Posterior vena cava (tissue), 2 donors: ENCODE measurements around the gene MMP28. TPM values are rescaled to one million over a fixed set of nuclear protein-coding genes. Genes with fewer than 3 reads are reported as not detected.

Experiments used
- DNase-seq: peaks from one replicate; pipeline ENCODE4 v3.0.0-alpha.2; 2020; ENCODE audit warnings: low spot score
- intact Hi-C, 2 donors: fragments of 100-400 bp; cut with DNase I; formaldehyde crosslinking; loops; one replicate each; pipeline versions ENCODE4 v1.14.1 to v1.14.2; 2022 to 2023
- long read RNA-seq, 2 donors: library from polyadenylated mRNA; unstranded; transcript quantifications; one replicate each; pipeline ENCODE4 v2.0.0, GENCODE V29; 2020 to 2021
- total RNA-seq, 2 donors: library from RNA; stranded (reverse); fragmentation: NEBNext Ultra II Directional; extraction: Animal tissue kit (Norgen Biotek cat#: 25700); gene quantifications; one replicate each; pipeline ENCODE4 v1.2.1, GENCODE V29; 2021
- donor health status: DM: yes; HTN: yes; CAD: no.
- donor health status: DM: yes; HTN: yes; CAD: no.

The MMP28 gene, protein sequence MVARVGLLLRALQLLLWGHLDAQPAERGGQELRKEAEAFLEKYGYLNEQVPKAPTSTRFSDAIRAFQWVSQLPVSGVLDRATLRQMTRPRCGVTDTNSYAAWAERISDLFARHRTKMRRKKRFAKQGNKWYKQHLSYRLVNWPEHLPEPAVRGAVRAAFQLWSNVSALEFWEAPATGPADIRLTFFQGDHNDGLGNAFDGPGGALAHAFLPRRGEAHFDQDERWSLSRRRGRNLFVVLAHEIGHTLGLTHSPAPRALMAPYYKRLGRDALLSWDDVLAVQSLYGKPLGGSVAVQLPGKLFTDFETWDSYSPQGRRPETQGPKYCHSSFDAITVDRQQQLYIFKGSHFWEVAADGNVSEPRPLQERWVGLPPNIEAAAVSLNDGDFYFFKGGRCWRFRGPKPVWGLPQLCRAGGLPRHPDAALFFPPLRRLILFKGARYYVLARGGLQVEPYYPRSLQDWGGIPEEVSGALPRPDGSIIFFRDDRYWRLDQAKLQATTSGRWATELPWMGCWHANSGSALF
- 10 to 100 TPM in 1 of 2 donors, 1 to 10 TPM in 1; 8.8 to 18.2 TPM for total RNA-seq
- long read RNA-seq, donor 1, transcript MMP28-201 (8 exons, 1,928 nt): major isoform, 10 of 25 reads
- long read RNA-seq, donor 1, partial matches to known transcripts: 3 of 25 reads
- long read RNA-seq, donor 1, other reads (novel, unspliced or antisense): 9 of 25 reads
- long read RNA-seq, donor 2, transcript MMP28-203 (3 exons, 1,092 nt): minor isoform, 7 of 32 reads
- long read RNA-seq, donor 2, transcript MMP28-201 (8 exons, 1,928 nt): major isoform, 10 of 32 reads
- long read RNA-seq, donor 2, partial matches to known transcripts: 4 of 32 reads
- long read RNA-seq, donor 2, other reads (novel, unspliced or antisense): 11 of 32 reads

GRCh38 chr17:35795007-35795870 lies at the start of gene MMP28:
Gene MMP28 (minus strand): TSS chr17:35795641. CDS start chr17:35795377, 264 bp downstream.
- intact Hi-C loops: no loop called here
- peak; percentile 86 for DNase-seq

DNA sequence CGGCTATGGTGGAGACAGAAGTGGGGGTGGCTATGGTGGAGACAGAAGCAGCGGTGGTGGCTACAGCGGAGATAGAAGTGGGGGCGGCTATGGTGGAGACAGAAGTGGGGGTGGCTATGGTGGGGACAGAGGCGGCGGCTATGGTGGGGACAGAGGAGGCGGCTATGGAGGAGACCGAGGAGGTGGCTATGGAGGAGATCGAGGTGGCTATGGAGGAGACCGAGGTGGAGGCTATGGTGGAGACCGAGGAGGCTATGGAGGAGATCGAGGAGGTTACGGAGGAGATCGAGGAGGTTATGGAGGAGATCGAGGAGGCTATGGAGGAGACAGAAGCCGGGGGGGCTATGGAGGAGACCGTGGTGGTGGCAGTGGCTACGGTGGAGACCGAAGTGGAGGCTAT lies 49.1 kb upstream of the MMP28 start:
- intact Hi-C loops: no loop called here
- no peak for DNase-seq

DNA sequence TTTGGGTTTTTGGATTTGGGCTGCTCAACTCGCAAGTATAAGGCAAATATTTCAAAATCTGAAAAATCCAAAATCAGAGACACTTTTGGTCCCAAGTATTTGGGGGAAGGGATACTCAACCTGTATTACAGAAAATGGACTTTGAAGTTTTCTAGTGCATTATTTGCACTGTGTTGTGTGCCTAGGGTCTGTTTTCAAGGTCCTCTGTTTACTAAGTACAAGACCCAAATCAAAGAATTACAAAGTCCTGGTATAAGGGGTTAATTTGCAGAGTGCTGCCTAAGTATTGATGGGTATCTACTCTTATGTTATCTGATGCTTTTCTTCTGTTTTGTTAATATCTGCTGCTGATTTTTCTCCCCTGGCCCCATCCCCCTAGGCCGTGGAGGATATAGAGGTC lies 48.3 kb upstream of the MMP28 start:
- no peak for DNase-seq
- intact Hi-C loops: no loop called here

GRCh38 chr17:35842239-35842638 lies 46.8 kb upstream of the MMP28 start:
- no peak for DNase-seq
- intact Hi-C loops: no loop called here

DNA sequence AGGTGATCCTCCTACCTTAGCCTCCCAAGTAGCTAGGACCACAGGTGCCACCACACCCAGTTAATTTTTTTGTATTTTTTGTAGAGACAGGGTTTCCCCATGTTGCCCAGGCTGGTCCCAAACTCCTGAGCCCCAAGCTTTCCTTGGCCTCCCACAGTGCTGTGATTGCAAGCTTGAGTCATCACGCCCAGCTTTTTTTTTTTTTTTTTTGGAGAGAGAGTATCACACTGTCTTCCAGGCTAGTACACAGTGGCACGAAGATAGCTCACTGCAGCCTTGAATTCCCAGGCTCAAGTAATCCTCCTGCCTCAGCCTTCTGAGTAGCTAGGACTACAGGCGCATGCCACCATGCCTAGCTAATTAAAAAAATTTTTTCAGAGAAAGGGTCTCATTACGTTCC lies 46.1 kb upstream of the MMP28 start:
- intact Hi-C loops: no loop called here
- no peak for DNase-seq

DNA sequence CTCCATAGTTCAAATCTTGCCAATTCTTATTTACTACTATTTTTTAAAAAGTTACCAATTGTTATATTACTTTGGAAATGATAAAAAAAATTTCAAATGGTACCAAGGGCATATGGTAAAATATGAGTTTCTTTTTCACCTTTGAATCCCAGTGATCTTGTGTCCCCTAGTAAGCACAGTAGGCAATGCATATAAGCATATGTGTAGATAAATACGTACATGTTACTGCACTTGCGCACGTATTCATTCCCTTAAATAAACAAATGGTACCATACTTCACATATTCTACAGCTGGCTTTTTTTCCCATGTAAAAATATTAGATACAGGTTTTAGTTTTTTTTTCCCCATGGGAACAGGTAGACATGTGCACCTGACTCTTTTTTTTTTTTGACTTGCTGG lies 45.7 kb upstream of the MMP28 start:
- intact Hi-C loops: no loop called here

DNA sequence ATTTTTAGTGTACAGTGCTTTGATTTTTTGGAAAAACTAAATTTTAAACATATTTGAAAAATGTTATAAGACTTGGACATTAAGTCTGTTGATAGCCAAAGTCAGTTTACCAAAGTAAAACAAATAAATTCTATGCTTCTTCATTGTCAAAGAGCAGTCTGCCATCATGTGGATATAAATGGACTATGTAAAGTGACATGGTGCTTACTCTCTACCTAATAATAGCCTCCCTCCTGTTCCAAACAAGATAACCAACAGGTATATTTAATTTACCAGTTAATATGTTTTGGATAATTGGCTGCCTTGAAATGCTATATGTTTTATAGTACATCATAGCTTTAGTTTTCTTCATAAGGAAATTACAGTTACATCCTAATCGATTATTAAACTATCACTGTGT lies 29.8 kb upstream of the MMP28 start:
- DNase-seq: no peak
- intact Hi-C loops: loop anchor here in 1 of 2 donors (5.0 kb wide), 1 partner anchor 1152 kb away; no protein-coding TSS in a partner anchor

More for the DNA sequence above, 45.7 kb upstream of the MMP28 start:
- no peak for DNase-seq

DNA sequence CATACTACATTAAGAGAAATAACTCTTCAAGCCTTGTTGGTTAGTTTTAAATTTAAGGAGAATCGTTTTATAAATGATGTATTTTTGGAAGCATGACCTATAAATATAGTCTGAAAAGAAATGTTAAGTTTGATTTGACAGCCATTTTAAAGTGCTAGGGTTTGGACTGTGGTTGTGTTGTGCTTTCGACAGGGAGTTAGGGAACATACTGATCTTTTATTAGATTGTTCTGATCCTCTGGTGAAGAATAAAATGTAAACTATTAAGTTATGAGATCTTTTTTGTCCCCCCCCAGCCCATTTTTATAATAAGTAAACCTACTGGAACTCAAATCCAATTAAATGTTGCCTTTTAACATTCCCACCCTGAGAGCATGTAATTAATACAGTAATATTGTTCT lies 25.9 kb upstream of the MMP28 start:
- intact Hi-C loops: no loop called here
- DNase-seq: no peak

DNA sequence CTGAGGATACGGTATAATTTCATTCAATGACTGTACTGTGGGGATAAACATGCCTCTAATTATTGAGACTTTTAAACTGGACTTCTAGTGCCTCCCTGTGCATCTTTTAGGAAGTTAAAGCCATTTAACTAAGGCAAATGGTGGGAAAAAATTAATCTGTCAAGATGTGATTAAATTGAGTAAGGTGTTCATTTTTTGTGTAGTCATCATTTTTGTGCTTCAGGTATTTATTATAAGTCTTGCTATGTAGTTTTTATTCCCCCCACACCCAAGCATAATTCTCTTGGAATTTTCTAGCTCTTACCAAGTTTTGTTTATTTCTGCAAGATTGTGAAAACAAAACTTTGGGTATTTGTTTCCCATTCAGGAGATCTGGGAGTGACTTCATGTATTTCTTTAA lies 24.0 kb upstream of the MMP28 start:
- intact Hi-C loops: no loop called here

DNA sequence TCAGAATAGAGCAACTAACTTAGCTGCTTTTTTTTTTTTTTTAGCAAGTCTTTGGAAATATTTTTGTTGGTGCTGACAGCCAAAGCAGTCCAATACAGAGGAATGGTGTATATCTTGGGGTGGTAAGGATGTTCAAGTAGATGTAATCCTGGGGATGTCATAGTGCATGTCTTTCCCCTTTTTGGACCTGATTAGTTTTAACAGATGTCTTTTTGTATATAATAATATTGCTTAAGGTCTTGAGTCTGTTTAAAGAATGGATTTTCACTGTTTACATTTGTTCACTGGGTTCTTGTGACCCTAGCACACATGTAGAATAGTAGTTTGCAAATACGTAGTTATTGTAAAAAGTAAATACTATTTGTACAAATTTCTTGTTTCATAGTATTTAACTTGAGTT lies 21.8 kb upstream of the MMP28 start:
- no peak for DNase-seq
- intact Hi-C loops: no loop called here

More for the DNA sequence above, 24.0 kb upstream of the MMP28 start:
- DNase-seq: no peak

DNA sequence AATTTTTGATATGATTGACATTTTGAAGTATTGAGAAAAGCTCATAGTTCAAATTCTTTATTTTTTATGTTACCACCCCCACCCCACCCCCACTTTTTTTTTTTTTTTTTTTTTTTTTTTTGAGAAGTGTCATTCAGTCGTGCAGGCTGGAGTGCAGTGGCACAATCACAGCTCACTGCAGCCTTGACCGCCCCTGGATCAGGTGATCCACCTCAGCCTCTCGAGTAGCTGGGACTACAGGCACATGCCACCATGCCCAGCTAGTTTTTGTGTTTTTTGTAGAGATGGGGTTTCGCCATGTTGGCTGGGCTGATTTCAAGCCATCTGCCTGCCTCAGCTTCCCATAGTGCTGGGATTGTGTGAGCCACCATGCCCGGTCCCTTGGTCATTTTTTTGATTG lies 21.3 kb upstream of the MMP28 start:
- intact Hi-C loops: no loop called here
- no peak for DNase-seq

GRCh38 chr17:35812456-35812855 lies 17.0 kb upstream of the MMP28 start:
- intact Hi-C loops: no loop called here
- no peak for DNase-seq

DNA sequence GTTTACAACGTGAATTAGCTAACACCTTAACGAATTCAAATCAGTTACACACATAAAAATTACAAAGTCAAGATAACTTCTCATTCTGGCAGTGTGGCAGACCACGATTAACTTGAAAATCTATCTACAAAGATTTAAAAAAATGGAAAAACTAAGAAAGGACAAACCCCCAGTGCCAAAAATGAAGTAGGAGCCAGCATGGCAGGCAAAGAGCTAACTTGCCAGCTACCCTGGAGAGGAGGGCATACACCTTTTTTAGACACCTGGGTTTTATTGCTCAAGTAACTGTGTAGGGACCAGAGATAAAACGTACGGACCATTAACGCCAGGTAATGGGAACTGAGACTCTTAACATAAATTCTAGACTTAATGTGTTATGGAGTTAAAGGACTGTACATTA lies 16.3 kb upstream of the MMP28 start:
- intact Hi-C loops: no loop called here
- DNase-seq: no peak

DNA sequence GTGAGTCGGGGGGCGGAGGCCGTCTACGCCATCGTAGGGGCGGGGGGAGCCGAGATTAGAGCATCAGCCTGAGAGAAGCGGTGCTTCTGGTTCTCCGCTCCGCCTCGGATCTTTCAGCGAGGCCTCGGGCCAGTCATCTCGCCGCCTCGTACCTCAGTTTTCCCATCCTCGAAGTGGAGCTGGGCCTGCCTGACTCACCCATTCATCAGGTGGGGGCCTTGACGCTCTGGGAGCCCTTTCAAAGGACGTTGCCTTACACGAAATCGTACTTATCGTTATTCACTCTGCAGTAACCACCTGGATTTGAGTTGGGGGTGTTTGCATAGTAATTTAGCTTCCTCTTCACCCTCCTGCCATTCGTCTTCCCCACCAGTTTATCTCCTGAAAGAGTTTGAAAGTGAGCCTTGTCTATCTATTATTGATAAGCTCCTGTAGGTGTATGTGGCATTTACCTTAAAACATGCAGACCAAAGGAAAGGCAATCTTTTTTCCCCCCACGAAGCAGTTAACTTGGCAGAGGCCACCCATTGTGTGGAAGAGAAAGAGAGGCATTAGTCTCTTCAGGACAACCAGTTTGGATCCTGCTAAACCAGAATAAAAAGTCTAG lies 14.5 kb upstream of the MMP28 start:
- intact Hi-C loops: loop anchor here in 1 of 2 donors (10.0 kb wide), 1 partner anchor 225 kb away; the partner anchor contains the start of gene AP2B1
- DNase-seq: no peak

DNA sequence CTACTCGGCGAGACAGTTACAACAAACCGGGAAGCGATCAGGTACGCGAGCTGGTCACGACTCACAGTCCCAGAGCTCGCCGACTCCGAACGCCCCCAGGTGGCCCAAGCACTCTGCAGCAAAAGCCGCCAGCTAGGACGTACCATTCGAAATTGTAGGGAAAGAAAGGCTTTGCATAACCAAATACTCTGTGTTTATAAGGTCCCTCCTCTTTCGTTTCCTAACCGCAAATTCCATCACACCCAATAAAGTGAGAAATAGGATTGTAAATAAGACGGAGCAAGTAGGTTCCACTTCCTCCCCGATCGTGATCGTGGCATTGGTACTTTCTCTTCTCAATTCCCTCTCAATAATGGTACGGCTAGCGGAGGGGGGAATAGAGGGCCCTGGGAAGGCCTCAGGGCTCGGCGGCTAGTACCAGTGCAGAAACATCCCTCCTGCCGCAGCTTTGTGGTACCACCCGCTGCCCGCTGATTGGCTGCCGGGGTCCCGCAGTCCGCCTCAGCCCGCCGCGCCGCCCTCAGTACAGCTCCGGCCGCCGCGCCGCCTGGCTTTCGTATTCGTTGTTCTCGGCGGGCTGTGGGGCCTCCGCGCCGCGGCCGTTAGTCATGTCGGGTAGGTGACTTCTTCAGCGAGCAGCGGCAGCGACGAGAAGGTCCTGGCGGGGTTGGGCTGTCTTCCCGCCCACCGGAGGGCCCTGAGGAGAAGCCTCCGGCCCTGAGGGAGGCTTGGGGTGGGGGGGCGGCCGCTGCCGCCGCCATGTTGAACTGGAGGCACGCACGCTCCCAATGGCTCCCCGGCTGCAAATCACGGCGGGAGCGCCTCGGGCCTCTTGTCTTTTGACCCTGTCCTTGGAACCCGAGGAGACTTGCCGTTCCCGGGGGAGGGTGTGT lies 13.8 kb upstream of the MMP28 start, which contains the start of gene TAF15:
Gene TAF15 (plus strand): TSS at position 523 of the 893 bp plus-strand sequence. CDS start 86 bp downstream, at position 609.
- intact Hi-C loops: loop anchor here in 1 of 2 donors (10.0 kb wide), 1 partner anchor 224 kb away; the partner anchor contains the start of gene AP2B1
- peak; percentile 98 for DNase-seq

GRCh38 chr17:35808240-35808961 lies 13.0 kb upstream of the MMP28 start:
- intact Hi-C loops: loop anchor here in 1 of 2 donors (10.0 kb wide), 1 partner anchor 224 kb away; the partner anchor contains the start of gene AP2B1
- no peak for DNase-seq
